NCI-H345 (cell line): ENCODE measurements around the gene PTPRF.

Experiments used
- DNase-seq: peaks from one replicate; lab custom pipeline; 2025; lab: John Stamatoyannopoulos, UW

The PTPRF gene

DNA sequence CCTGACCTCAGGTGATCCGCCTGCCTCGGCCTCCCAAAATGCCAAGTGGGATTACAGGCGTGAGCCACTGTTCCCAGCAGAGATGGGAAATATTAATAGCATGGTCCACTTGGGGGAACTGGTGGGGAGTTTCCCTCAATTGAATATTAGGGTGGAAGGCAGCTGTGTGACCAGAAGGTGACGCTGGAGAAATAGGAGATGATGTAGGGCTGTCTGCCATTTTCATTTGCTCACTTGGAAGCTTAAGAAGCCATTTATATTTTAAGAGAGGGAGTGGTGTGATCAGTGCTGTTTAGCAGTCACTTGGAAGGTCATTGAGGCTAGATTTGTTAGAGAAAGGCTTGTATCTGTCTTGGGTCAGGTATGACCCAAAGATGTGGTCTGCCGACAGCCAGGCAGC, 139.2 kb downstream of the PTPRF start:
- no peak for DNase-seq

GRCh38 chr1:43671193-43671592, 140.5 kb downstream of the PTPRF start:
- no peak for DNase-seq

GRCh38 chr1:43671626-43672330, 141.1 kb downstream of the PTPRF start:
- no peak for DNase-seq

DNA sequence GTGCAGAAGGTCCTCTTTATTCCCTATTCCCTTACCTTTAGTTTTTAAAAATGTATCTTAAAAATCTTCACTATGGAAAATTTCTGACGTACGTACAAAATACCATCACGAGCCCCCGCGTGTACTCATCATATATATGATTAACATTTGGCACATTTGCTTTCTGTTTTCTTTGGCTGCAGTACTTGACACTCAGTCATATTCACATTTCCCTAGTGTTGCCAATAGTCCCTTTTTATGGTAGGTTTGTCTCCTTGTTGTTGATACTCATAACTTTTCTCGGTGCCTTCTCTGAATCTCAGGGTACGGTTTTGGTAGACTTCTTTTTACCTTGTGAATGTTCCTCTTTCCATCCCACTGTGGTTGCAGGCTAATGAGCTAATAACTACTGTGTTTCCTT, 142.6 kb downstream of the PTPRF start:
- DNase-seq = no peak
